Colon (tissue), 2 donors: ENCODE data around the gene RPRML.
"Not testable (repeated sequence)": the region's sequence is repeated elsewhere in the genome, so short reads cannot be mapped to it uniquely, and the experiment has no call there.

ENCODE experiments used
- FAIRE-seq: peaks from 2 replicates; lab custom pipeline; 2012; peaks lifted over from hg19 to GRCh38; lab: Jason Lieb, UNC
- donor health status: control.
- donor health status: control.

Gene RPRML

DNA sequence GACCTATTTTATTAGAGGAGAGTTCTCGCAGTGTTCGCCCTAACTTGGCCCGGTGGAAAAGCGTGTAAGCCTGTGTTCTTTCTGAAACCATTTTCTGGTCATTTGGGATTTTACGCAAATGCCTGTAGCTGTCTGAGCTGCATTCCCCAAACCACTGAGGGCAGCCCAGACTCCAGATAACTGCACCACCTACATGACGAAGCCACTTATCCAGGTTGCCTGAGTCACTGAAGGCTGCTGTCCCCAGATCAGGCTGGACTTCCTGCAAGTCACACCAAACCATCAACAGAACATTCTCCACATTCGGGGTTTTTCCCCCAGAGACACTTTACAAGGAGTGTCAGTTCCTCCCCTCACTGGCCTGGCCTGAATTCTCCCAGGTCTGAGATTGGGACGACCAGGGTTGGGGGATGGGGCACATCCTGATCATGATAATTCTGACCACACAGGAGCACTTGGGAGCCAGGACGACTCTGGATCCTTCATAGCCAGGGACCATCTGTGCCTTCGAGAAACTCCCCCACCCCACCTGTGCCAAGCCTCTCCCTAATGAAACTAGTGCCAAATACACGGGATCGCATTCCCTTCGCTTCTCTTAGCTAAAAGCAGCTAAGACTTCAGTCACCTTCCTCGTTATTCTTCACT is 2.3 kb downstream of the RPRML start:
- no peak for FAIRE-seq

DNA sequence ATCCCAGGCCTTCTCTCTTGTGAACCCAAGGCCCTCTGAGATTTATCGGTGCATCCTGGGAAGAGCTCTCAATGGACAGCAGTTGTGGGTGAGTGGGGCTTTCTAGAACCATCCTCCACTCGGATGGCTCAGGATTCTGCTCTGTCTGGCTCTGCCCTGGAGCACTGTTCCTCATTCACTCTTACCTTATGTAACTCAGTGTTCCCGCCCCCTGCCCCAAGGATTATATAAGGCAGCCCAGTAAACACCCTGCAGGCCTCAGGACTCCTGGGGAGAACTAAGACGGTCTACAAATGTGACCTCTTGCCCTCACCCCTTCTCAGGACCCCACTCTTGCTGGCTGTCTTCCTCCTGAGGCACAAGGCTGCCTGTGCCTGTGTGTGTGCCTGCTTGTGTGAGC is 3.8 kb downstream of the RPRML start:
- FAIRE-seq = no peak

DNA sequence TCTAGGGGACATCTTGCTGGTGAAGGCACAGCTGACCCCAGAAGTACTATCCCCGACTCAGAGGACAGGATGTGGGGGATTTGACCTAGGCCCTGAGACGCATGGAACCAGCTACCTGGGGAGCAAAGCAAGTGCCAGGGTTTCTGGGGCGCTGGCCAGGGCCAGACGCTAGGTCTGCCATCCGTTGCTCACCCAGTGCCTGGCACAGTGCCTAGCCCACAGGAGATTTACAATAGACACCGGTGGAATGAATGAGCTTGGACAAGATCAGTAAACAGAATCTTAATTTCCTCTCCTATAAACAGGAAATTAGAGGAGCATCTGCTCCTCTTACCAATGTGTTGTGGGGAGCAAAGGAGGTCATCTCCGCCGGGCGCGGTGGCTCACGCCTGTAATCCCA is 5.0 kb downstream of the RPRML start:
- FAIRE-seq = no peak

DNA sequence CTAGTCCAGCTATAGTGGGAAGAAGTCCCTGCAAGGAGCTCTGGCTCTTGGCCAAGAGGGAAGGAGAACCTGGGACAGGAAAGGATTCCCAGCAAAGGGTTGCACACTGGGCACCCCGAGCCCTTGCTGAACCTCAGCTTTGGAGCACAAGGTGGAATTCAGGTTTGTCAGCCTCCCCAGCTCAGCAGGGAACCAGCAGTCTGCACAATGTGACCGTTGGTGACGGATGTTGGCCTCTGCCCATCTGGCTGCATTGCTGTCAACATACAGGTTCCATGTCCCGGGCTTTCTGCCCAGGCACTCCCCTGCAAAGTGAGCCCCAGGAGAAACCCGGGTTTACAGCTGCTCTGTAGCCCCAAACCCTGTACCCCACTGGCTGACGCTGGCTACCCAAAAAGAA is 6.7 kb downstream of the RPRML start:
- FAIRE-seq = no peak

DNA sequence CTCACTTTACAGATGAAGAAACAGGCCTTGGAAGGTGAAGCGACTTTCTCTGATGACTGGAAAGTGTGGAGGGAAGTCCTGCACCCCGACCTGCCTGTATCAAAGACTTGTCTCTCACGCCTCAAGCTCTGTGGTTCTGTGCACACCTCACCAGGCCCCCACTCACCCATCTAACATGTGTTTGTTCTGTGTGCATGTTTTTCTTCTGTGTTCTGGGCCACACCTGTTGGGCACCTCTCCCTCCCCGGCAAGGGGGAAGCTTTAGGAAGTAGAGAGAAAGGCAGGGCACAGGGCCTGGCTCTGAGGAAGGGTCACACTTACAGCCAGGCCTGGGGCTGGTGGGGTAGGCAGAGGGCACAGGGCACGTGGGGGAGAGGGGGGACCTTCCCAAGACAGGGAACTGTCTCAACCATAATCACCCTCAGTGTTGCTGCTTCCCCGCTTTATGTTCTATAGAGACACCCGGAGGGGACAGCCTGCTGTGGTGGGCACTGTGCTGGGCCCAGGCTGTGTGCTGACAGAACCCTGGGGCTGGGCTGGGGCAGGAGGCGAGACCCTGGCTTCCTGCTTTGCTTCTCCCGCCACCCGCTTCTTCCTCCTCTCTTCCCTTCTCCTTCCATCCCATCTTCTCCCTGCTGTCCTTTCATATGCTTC is 7.3 kb downstream of the RPRML start:
- FAIRE-seq = no peak

DNA sequence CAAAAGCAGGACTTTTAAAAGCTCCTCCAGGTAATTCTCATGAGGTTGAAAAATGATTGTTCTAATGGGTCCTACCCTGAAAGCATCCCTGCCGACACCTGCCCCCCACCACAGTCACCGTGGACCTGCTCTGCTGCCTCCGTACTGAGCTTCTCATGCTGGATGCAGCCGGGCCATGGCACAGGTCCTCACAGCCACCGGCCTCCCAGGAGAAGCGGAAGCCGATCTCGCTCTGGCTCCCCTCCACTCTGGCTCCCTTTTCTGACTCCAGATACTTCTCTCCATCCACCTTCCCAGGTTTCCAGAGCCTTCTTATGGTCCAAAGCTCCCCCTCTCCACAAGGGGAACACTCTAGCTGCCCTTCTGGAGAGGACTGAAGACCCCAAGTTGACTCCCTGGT is 10.2 kb downstream of the RPRML start:
- FAIRE-seq = no peak

DNA sequence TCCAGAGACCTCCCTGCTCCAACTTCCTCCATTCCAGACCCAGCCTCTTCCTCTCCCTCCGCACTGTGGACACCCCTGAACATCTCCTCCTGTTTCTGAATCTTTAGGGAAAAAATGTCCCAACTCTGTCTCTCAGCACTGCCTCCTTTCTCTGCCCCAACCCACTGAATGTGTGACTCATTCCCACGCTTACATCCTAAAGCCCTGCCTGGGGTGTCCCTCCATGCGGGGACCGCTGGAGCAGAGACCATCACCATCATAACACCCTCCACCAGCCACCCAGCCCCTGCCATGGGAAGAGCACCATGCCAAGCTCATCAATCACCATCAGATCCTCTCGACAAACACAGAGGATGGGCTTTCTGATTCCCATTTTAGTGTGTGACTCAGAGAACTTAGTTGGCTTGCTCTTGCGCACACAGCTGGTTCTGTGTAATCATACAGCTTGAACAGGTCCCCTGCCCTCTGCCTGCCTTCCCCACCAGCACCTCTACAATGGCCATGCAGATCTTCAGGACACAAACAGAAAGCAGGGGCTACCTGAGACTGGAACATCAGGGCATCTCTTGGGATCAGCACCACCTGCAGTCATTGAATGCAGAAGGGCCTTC is 10.7 kb downstream of the RPRML start:
- FAIRE-seq = no peak

DNA sequence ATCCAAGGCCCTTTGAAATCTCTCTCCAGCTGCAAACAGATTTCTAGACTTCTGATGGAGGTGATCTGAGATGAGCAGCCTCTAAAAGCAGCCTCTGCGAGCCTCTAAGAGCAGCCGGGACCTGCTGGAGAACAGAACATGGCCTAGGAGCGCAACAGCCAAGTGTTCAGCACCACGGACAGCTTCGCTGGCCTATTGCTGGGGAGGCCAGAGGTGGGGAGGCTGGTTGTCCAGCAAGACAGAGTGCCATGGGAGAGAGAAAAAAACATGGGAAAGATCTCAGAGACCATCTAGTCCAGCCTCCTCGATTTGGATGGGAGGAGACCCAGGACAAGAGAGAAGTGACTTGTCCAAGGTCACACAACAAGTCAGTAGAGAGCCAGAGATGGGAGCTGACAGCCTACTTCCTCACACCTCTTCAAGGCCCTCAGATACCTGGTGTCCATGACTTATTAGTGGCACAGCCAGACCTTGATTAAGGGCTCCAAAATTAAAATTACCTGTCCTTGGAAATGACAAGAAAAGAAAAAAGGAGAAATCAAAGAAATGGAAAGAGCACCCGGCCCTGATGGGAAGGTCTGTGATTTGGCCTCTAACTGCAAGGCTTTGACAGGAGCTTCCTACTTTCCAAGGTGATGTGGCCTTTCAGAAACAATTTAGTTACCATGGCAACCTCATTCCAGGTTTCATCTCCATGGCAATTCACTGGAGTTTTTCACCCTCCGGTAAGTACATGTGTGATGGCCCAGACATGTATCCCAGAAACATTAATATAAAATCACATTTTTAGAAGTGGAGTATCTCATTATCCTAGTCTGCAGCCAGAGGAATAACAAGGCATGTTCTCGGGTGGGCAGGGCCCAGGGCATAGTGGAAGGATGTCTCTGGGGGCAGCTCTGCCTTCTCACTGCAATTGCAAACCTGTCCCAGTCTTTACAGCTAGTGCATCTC is 14.5 kb downstream of the RPRML start:
- FAIRE-seq = no peak

DNA sequence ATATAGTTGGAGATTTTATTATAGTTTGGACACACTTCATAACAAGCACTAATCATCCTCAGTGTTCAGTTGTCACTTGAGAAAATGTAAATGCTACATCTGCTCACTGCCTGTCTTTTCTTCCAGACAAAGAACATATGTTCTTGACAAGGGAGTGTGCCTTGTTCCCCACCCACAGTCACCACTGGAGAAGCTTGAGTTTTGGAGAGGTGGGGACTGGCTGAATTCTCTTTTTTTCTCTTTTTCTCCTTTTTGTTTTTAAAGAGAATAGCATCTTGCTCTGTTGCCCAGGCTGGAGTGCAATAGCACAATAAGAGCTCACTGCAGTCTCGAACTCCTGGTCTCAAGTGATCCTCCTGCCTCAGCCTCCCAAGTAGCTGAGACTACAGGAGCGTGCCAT is 15.5 kb downstream of the RPRML start:
- no peak for FAIRE-seq

DNA sequence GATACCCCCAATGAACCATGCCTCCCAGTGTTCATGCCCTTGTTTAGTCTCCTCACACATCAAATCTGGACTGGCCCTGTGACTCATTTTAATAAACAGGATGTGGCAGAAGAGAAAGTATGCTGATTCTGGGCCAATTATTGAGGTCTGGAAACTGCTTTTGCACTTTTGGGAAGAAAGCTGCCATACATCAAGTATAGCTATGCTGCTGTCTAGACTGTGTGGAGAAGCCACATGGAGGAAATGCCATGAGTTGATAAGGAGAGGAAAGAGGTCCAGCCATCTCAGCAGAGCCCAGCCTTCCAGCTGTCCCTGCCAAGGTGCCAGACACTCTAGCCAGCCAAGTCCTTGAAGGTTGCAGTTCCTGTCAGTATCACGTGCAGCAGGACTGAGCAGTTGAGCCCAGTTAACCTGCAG is 16.7 kb downstream of the RPRML start:
- no peak for FAIRE-seq

DNA sequence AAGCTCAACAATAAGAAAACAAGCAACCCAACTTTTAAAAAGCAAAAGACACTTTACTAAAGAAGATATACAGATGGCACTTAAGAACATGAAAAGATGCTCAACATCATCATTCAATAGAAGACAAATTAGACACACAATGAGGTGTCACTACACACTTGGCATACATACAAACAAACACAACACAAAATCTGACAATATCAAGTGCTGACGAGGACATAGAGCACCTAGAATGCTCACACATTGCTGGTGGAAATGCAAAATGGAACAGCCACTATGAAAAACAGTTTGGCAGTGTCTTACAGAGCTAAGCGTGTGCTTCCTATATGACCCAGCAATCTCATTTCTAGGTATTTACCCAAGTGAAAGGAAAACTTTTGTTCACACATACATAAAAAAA is 18.9 kb downstream of the RPRML start:
- no peak for FAIRE-seq

DNA sequence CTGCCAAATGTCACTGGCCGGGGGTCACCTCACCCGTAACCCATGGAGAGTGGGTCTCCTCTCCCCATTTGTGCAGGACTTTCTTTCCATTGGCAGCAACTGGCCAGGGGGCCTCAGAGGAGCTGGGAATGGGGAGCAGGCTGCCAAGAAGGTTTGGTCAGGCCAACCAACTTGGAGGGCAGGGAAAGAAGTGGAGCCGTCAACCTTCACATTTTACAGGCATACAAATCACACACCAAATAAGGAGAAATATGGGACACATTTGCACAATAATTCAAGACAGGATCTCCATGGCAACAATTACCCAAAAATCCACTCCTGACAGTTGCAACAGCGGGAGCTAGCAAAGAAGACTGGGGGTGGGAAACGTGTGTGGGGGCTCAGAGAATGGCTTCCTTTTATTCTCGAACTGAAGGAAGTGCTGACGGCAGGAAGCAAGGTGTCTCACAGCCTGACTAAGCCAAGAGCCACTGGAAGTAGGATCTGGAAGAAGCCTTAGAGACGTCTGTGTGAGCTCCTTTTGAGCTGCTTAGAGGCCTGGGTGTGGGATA is 20.9 kb downstream of the RPRML start:
- FAIRE-seq = no peak

DNA sequence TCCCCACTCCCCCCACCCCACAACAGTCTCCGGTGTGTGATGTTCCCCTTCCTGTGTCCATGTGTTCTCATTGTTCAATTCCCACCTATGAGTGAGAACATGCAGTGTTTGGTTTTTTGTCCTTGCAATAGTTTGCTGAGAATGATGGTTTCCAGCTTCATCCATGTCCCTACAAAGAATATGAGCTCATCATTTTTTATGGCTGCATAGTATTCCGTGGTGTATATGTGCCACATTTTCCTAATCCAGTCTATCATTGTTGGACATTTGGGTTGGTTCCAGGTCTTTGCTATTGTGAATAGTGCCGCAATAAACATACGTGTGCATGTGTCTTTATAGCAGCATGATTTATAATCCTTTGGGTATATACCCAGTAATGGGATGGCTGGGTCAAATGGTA is 25.9 kb downstream of the RPRML start:
- not testable (repeated sequence) for FAIRE-seq

DNA sequence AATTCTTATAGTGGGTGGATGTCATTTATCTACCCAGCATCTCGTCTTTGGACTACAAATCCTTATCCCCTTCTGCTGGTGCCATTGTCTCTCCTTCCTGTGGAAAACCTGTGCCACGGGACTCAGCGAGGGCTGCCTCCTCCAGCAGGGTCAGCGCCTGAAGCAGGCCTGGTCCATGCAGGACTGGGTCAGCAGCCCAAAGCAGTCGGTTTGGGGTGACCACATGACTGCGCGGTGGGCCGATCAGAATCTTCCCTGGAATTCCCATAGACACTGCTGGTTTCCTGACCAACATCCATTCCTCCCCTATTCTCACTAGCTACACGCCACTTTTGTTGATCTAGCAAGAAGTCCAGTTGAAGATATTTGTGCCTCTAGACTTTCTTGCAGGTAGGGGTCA is 26.9 kb downstream of the RPRML start:
- FAIRE-seq = no peak

DNA sequence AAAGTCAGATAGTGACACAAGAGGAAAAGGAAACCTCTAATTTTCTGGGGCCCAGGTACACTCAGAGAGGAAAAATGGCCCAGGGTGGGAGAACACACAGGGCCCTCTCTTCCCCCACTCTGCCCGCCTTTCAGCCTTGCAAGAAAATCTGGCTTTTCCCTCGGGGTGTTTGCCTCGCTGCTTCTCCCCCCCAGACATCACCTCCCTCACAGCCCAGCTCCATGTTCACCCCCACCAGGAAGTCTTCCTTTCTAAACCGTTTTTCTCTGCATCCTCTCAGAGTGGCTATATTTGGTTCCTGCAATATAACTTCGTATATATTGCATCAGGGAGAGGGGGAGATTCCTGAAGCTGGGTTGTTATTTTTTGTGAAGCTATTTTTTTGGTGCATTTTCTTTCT is 27.3 kb downstream of the RPRML start:
- FAIRE-seq = no peak

DNA sequence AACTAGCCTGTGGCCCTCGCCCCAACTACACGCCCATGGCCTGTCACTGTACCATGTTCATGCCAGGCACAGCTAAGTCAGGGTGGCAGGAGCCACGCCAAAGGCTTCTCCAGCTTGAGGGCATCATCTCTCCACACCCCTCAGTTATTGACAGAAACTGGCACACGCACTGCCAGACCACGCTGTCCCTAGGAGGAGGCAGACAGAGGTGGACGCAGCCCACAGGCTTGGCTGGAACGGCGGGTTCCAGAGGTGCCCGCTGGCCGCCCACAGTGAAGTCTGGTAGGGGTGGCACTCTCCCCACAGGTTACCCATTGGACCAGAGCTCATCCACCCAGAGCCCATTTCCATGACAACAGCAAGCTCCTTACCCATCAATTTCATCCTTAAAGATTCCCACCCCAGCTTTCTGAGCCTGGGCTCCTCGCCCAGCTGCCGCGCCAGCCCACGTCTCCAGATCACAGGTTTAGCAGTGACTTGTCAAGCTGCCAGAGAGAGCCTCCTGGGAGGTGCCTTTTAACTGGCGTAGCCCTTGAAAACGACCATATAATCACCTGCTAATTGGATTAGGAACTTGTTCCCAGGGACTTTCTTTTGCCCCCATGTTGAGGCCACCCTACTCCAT is 27.9 kb downstream of the RPRML start:
- no peak for FAIRE-seq

DNA sequence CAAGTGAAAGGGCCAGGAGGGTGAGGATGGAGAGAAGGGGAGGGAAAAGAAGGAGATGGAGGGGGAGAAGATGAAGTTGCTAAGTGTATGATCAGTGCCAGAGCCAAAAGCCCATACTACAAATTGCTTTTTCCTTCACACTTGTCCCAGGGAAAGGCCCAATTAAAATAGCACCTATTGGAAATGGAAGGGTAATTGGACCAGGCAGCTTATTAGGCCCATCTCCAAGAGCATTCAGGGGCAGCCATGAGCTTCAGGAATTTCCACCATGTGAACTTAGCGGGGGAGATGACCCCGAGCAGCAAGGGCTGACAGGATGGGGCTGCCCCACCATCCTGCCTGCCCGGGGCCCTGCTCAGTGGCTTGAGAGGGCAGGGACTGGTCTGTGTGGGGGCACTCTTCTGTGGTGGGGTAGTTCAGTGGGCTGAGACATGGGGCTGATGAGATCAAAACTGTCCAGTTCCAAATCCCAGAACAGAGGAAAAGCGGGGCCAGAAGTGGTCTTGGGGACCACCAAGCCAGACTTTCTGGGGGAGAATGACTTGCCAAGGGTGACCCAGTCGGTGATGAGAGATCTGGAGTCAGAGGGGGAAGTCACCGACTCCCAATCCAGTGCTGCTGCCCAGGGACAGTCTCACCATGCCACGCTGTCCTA is 28.6 kb downstream of the RPRML start:
- FAIRE-seq = no peak

DNA sequence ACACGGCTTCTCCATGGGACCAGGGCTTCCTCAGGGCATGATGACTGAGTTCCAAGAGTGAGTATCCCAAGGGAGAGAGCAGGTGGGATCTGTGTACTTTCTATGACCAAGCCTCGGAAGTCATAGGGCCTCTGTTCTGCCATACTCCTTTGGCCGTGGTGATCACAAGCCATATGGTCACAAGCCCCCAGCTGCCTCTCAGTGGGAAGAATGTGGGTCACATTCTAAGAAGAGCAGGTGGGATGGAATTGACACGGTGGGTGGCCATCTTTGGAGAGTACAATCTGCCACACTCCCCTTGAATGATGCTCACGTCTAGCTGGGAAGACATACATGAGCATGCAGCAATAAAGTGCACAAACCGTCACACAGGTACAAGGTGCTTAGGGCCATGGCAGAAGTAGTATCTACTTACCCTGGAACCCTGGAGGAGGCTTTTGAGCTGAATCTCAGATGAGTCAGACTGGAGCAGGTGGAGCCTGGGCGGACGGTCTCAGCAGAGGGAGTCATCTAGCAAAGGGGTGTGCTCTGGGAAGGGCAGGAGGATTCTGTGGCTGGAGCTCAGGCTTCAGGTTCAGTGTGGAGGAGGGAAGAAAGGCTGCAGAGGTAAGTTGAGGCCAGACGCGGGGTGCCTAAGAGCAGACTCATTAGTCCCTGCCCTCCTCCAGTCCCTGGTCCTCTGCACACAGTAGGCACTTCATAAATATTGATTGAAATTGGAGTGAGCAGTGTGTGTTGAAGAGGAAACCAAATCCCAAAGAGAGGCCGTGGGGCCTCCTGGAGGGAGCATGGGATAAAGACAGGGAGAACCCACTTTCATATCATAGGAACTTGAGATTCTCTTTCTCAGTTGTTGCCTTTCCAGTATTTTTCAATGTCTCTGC is 29.5 kb downstream of the RPRML start:
- FAIRE-seq = no peak

DNA sequence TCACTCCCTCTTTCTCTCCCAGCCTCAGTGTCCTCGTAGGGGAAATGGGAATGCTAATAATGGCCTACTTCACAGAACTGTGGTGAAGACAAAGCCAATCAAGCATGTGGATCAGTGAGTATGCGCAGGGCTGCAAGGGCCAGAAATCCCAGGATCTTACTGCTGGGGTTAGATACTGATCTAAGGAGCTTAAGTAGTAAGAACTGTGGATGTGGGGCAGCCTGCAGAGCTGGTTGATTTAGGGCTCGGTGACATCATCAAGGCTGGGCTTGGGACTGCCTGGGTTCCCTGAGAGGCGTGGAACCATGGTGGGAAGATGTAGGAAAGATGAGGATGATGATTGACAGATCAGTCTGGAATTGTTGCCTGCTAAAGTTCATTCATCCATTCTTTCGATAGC is 30.5 kb downstream of the RPRML start:
- no peak for FAIRE-seq

DNA sequence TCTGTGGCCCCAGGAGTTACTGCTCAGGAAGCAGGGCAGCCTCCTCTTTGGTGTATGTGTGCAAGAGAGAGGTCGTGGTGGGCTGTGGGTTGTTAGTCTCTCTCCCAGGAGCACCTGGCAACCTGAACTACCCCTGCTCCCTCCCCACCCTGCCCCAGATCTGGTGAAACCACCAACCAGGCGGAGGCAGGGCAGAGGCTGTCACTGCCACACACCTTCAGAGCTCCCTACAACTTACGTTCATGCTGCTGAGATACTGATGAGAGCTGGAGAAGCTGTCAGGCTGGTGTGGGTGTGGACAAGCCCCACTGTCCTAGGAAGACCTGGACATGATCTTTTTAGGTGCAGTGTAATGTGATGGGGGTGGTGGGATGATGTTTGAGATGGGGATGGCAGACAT is 31.8 kb downstream of the RPRML start:
- no peak for FAIRE-seq
